Thyroid gland (tissue), 4 donors: ENCODE data around the gene RAI14.
"Not testable (repeated sequence)": the region's sequence is repeated elsewhere in the genome, so short reads cannot be mapped to it uniquely, and the experiment has no call there.

Experiments used
- POLR2A ChIP-seq, 2 donors: fragments of 450-650 bp; IDR thresholded peaks; one replicate each; pipeline ENCODE4 v1.6.1; 2017; ENCODE audit warnings: antibody characterized with exemption in 2 of 2, mild to moderate bottlenecking in 2 of 2, moderate library complexity in 1 of 2
- TF ChIP-seq, protein P1 (sequence below), 6 experiments: fragments of 200-600 bp in 3 of 6; fragments of 450-650 bp in 3 of 6; sonication (generic) in 3 of 6; IDR thresholded peaks; one replicate each; pipeline ENCODE4 v1.5.1; 2016 to 2019; ENCODE audit warnings: antibody characterized with exemption in 6 of 6, mild to moderate bottlenecking in 2 of 6, inconsistent platforms in 1 of 6, moderate library complexity in 1 of 6

DNA sequence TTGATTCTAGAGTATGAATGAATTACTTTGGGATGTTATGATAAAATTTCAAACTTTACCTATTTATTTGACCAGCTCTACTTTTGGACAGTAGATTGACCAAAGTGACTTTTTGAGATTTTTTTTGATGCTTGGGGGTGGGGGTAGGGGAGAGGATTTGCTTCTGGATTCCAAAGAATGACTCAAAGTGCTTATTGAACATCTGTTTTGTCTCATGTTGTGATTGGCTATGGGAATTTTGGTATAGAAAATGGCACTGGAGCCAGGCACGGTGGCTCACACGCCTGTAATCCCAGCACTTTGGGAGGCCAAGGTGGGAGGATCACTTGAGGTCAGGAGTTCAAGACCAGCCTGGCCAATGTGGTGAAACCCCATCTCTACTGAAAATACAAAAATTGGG is 97.1 kb downstream of the RAI14 start:
- TF ChIP-seq, protein P1, sequence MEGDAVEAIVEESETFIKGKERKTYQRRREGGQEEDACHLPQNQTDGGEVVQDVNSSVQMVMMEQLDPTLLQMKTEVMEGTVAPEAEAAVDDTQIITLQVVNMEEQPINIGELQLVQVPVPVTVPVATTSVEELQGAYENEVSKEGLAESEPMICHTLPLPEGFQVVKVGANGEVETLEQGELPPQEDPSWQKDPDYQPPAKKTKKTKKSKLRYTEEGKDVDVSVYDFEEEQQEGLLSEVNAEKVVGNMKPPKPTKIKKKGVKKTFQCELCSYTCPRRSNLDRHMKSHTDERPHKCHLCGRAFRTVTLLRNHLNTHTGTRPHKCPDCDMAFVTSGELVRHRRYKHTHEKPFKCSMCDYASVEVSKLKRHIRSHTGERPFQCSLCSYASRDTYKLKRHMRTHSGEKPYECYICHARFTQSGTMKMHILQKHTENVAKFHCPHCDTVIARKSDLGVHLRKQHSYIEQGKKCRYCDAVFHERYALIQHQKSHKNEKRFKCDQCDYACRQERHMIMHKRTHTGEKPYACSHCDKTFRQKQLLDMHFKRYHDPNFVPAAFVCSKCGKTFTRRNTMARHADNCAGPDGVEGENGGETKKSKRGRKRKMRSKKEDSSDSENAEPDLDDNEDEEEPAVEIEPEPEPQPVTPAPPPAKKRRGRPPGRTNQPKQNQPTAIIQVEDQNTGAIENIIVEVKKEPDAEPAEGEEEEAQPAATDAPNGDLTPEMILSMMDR (IDR thresholded peaks at IDR 0.05), result not testable (repeated sequence)
- not testable (repeated sequence) for TF ChIP-seq POLR2A (IDR thresholded peaks at IDR 0.05)
